HG03095 (cell line): ENCODE results near the gene IL1RAPL1.
"Not testable (repeated sequence)": the region's sequence is repeated elsewhere in the genome, so short reads cannot be mapped to it uniquely, and the experiment has no call there.

ENCODE experiments used
- ATAC-seq: cut with Tn5 transposase; IDR thresholded peaks from one replicate; pipeline ENCODE4 v1.9.1; 2021; ENCODE audit warnings: moderate library complexity; ENCODE audit not compliant: unreplicated experiment

The IL1RAPL1 gene

DNA sequence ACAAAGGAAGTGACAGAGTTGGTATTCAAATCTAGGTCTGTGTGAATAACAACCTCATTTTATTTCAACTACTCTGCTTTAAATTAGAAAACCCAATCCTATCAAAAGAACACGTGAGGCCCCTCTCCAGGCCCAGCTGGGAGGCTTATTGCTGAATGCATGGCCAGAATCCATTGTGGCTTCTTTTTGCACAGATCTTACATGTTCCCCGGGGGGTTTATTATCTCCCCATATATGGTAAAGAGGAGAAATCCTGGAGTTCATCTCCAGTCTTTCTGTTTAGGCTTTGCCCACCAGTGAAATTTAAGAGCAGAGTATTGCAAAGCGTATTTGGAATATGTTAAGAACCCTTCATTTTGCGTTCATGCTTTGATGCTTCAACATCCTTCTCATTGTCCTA is 655.6 kb downstream of the IL1RAPL1 start:
- no peak for ATAC-seq

DNA sequence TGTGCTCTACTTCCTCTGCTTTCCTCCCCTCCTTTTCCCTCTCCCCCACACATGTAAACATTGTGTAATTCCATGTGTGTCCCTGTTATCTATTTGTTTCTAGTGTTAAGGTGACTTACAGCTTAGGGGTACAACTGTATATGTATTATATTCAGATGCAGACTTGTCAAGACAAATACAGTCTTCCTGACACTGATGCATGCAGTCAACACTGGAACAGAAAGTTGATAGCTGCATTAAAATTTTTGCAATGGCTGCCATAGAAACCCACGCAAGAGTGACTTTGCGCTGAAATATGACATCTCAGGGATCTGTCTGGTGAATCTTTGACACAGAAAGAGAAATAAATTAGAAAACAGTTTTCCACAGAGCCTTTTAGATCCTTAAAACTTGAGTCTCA is 656.7 kb downstream of the IL1RAPL1 start:
- no peak for ATAC-seq

DNA sequence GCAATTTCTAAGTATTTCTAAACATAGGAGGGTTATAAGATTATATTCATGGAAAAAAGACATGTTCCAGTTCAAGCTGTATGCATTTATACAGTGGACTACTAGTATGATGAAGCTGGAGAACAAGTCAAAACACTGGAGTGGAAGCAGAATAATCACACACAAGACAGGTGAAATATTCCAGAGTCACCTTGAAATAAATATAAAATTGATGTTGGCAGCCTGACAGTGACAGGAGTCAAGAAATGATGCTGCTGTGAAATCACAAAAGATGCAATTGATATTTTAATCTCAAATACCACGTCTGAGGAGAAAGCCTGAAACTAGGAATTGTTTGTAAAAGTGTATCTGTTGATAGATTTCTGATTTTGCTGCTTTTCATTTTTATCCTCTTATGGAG is 667.3 kb downstream of the IL1RAPL1 start:
- no peak for ATAC-seq

DNA sequence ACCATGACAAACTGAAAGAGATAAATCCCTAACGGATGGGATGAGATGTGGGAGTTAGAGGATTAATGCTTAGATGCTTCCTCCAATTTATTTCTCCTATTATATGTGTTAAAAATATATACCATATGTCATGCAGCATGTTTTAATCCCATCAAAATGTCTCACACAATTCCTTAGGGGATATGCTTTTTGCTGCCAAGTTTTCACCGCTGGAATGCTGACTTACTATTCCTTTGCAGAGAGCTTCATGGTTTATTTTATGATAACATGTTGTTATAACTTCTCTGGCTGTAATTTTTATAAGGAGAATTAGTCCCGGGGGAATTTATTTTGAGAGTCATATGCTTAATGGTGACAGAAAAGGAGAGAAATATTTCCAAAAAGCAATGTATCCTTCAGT is 670.3 kb downstream of the IL1RAPL1 start:
- ATAC-seq = no peak

DNA sequence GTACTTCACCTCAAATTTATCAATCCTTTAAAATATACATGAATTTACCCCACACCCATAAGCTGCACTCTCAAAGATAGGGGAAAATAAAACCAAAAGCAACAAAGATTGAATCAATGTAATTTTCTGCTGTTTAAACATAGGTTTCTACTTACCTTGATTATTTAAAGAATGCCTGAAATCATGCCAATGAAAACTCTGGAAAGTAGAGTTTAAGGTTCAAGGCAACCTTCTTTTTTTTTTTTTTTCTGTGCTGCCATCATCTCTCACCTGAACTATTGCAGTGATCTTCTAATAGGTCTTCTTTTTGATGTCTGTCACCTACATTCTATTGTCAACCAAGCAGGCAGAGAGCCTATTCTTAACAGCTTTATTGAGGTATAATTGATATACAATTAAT is 682.1 kb downstream of the IL1RAPL1 start:
- no peak for ATAC-seq

DNA sequence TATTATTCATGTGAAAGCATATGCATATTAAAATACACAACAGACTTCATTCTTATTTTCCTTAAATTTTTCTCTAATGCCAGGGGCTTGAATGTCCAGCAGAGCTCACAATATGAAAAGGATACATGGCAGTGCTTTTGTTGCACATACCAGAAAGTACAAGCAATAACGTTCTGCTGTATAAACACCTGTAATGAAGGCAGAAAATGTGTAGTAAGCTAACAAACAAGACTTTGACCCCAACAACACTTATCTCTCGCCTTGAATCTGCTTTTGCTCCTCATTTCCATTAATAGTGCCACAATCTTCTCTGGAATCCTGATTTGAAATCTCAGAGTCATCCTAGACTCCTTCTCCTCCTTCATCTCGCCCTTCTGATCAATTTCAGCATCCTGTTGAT is 687.3 kb downstream of the IL1RAPL1 start:
- no peak for ATAC-seq

DNA sequence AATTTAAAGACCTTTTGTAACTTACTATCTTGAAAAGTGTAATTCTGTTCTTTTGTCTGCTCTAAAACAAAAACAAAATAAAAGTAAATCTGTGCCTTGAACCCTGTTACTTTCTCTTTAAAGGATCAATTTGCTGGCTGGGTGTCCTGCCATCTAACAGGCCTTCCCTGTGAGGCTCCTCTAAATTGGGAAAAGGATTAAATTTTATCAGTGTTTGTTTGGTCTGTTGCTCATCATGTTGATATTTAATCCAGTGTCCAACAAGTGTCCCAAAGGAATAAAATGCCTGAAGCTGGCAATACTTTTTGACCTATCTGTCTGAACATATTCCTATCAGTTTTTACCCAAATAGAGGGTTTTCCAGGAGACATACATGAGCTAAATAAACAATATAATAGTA is 688.7 kb downstream of the IL1RAPL1 start:
- ATAC-seq = no peak

DNA sequence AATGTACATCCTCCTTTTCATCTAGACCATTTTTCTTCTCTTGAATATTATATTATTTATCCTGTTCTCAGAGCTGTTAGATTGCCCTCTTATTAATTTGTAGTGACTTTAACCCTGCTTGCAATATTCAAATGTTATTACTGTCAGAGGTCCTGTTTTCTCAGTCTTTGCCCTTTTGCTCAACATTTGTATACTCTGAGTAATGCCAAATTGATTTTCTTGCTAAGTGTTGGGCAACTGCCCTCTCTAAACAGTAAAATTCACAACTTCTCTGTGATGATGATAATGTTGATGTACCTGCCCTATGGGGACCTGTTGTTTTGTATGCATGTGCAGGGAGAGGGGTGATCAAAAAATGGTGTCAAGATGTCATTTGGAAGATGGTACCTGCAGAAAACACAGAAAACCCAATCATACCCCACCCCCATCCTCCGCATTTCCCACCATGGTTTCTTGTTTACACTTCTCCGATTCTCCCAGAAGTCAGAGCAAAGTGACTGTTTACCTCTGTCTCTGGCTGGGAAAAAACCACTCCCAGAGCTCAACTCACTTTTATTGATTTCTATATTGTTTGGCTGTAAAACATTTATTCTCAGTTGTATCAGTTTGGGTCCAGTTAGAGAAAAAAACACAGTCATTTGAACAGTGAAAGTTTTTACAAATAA is 694.0 kb downstream of the IL1RAPL1 start:
- no peak for ATAC-seq

DNA sequence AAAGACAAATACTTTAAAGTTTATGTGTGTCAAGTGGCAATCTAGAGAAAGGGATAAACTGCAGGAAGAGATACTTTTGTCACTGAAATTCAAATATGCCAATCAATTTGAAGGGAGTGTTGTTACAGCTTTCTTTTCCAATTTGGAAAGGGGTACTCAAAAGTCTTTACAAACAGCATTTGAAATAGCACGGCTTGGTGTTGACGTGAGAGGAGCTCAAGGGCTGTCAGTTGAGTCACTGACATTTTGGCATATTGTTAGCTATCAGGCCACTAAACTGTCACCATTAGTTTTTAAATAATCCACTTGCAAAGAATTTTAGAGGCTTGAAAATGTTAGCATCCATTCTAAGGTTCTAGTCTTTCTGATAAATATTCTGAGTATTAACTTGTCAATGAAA is 698.4 kb downstream of the IL1RAPL1 start:
- ATAC-seq = no peak

DNA sequence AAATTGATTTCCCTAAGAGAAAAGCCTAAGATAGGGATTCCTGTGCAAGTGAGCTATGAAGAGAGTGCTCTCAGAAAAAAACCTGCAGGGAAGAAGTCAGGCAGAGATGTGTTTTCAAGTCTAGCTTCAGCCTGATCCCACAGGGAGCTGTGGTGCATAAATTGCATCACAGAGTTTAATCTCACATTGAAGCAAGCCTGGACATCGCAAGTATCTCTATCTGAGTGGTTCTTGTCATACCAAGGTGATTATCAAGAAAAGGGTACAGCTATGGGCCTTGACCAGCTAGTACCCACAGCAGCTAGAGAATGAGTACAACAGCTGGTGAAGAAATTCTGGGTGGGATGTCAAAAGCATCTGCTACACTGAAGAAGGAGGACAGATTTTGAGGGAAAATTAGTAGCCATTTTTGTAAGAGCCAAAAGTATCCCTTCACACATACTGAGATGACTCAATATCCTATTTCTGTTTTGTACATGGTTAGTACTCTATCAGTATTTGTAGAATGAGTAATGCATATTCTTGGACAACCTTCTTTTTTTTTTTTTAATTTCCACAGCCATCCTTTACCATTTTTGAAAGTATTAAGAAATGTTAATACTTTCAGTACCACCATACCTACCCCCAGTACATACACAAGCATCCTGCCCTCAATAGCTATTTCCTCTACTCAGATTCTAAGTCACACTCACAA is 708.9 kb downstream of the IL1RAPL1 start:
- ATAC-seq = no peak

DNA sequence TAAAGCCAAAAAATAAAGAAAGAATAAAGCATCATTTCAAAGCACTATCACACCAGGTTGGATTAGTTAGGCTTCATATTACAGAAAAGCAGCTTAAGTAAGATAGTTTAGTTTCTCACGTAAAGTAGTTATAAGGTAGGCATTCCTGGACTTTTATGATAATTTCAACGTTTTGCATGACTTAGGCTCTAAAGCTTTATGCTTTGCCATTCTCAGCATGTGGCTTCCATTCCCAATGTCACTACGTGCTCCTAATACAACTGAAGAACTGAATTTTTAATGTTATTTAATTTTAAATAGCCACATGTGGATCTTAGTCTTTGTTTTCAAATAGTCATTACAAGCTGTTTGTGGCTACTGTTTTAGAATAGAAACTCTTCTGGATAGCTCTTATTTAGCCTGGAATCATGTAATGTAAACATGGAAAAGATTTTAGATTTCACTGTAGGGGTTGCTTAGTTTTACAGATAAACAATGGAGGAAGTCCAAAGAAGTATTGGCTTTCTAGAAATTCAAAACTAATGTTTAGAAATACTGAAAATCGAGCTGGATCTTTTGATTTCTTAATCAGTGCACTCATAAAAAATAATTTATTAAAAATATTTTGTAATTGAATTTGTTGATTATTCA is 710.0 kb downstream of the IL1RAPL1 start:
- ATAC-seq = no peak

DNA sequence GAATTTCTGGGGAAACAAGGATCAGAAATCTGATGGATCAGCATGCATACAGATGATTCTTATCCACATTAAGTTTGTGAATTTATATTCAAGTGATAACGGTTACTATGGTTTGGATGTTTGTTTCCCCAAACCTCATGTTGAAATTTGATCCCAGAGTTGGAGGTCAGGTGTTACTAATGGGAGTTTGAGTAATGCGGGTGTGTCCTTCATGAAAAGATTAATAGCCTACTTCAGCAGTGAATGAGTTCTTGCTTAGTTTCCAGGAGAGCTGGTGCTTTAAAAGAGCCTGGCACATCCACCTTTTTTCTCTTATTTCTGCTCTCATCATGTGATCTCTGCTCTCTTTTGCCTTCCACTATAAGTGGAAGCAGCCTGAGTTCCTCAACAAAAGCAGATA is 712.4 kb downstream of the IL1RAPL1 start:
- no peak for ATAC-seq

DNA sequence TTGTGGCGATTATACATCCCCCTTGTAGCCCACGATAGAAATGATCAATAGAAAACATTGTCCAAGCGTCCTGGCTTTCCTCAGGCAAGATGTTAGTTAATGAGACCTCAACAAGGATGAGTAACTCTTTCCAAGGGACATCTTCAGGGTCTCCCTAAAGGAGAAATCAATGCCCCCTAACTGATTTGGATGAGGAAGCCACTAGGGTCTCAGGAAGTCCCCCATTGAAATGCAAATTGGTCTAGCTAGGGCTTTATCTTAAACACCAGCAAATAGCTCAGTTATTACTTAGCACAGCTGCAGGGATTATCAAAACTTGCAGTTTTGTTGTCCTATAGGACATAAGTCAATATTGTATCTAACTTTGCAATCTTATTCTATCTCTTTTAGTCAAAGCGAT is 721.5 kb downstream of the IL1RAPL1 start:
- ATAC-seq = no peak

DNA sequence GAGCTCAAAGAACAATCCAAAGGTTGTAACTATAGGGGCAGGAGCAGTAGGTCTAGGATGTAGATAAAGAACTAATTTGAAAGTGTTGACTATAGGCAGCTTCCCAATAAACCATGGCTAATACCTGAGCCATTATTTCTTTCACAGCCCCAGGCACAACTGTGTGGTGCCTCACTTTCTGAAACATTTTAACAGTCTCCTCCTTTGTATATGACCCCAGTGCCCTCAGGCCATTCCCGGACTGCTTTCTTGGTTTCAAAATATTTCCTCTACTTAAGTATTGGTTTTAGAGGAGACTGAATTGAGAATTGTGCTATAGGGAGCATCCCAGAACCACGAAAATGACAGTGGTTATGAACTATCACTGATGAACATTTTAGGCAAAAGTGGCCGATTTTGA is 728.7 kb downstream of the IL1RAPL1 start:
- ATAC-seq = no peak

DNA sequence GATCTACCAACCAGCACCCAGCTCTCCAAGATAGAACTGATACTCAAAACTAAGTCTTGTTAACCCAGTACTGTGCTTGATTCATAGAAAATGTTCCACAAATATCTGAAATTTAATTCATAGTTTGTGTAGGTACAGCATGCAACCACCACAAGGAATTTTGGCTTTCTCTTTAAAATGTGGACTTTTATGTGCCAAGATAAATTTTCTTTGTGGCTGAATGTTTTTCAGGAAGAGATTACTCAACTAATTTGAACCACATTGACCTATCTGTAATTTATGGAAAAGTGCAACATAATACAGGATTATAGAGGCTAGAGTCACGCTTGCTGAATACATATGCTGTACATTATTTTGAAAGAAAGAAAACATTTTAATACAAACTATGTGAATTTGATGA is 730.8 kb downstream of the IL1RAPL1 start:
- ATAC-seq = no peak

DNA sequence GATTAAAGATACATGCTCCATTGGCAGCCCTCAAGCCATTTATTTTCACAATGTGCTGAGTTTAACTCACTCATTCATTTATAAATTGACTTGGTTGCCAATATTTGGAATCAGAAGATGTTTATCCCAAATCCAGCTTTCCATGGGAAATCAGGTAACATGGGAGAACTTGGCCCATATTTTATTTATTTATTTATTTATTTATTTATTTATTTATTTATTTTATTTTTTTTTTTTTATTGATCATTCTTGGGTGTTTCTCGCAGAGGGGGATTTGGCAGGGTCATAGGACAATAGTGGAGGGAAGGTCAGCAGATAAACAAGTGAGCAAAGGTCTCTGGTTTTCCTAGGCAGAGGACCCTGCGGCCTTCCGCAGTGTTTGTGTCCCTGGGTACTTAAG is 745.2 kb downstream of the IL1RAPL1 start:
- not testable (repeated sequence) for ATAC-seq

DNA sequence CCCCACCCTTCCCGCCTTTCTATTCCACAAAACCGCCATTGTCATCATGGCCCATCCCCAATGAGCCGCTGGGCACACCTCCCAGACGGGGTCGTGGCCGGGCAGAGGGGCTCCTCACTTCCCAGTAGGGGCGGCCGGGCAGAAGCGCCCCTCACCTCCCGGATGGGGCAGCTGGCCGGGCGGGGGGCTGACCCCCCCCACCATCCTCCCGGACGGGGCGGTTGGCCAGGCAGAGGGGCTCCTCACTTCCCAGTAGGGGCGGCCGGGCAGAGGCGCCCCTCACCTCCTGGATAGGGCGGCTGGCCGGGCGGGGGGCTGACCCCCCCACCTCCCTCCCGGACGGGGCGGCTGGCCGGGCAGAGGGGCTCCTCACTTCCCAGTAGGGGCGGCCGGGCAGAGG is 745.8 kb downstream of the IL1RAPL1 start:
- not testable (repeated sequence) for ATAC-seq

DNA sequence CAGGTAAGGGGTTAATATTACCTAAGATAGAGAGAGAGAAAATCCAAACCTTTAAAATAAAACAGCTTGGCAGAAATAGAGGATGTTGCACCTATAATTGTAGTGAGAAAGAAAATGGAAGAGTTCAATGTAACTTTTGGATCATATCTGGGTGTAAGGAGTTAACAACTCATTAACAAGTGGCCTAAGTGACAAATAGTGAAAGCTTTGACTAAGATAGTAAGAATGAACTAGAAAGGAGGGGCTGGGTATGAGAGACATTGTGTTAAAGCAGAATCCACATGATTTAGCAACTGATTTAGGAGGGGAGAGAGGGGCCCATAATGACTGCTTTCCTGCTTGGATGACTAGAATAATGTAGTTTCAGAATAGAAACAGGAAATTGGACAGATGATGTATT is 761.0 kb downstream of the IL1RAPL1 start:
- ATAC-seq = no peak

DNA sequence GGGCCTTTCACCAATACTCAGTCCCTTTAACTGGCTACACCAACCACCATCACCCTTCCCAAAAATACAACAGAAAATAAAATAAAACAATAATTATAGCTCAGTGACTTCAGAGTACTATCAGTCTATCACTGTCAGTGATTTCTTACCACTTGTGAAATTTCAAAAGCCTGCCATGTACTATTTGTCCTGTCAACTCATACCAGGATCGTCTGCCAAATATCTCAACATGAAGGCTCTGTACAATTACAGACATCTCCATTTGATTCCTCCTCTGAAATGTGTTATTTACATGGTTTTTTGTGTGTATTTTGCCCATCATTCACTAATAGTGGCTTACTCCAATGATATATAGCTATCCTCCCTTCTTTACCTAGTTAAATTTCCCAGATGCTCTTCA is 772.0 kb downstream of the IL1RAPL1 start:
- ATAC-seq = no peak

DNA sequence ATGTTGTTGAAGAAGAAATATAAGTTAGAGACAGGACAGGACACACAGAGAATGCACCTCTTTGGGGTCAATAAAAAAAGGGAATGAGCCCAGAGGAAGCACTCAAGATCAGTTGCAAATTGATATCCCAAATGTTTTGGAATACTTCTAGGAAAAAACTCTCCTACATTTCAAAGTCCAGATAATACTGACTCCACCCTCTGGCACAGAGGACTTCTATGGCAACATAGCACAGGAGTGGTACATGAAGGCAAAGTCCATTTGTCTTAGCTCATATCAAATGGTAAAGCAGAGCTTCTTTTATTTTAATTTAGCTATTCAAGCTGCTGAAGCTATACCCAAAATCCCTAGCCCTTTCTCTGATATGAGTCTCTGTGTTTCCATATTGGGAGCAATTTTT is 787.5 kb downstream of the IL1RAPL1 start:
- not testable (repeated sequence) for ATAC-seq

DNA sequence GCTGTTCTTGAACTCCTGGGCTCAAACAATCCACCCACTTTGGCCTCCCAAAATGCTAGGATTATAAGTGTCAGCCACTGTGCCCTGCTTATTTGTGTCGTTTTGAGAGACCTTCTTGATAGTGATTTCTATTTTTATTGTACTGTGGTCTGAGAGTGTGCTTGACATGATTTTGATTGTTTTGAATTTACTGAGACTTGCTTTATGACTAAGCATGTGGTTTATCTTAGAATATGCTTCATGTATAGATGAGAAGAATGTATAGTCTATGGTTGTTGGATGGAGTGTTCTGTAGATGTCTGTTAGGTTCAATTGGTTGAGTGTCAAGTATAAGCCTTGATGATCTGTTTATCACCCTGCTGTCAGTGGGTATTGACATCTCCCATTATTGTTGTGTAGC is 789.3 kb downstream of the IL1RAPL1 start:
- ATAC-seq = no peak

DNA sequence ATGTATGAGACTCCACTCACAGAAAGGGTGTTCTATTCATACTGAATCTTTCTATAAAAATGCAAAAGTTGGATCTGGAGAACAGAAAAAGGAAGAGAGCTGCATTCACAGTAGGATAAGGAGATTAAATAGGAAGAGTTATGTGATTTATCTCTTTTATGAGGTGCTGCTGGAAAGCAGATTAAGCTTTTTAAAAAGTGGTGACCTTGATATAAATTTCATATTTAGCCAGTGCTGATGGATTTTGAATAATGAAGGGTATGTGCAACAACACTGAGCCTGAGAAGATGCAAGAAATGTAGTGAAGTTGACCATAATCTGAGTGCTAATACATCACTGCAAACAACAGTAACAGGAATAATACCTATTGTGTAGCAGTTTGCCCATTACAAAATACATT is 795.6 kb downstream of the IL1RAPL1 start:
- no peak for ATAC-seq
